Adrenal gland (tissue), 12 donors: Measurements from ENCODE around the gene CRAT. TPM values are rescaled to one million over a fixed set of nuclear protein-coding genes. Genes with fewer than 3 reads are reported as not detected.

Source experiments
- DNase-seq, 7 donors: peaks; one replicate each; pipeline ENCODE4 v3.0.0-alpha.2; 2019 to 2020
- H3K27ac ChIP-seq, 5 donors: fragments of 200-600 bp; sonication (generic) in 4 of 5; 1 replicate in 3 of 5; 2 replicates in 2 of 5; pipeline versions ENCODE4 v1.5.1 to v1.8.0; 2016 to 2020; ENCODE audit warnings: mild to moderate bottlenecking in 1 of 5
- H3K27me3 ChIP-seq: fragments of 200-600 bp; 2 replicates; pipeline ENCODE4 v1.8.0; 2021
- H3K36me3 ChIP-seq, 2 donors: fragments of 200-600 bp; replicated peaks in 1 of 2; 1 replicate in 1 of 2; 2 replicates in 1 of 2; pipeline versions ENCODE4 v1.5.1 to v1.8.0; 2018 to 2022
- H3K4me1 ChIP-seq, 2 donors: fragments of 200-600 bp; replicated peaks in 1 of 2; 1 replicate in 1 of 2; 2 replicates in 1 of 2; pipeline versions ENCODE4 v1.5.1 to v1.8.0; 2018 to 2021
- H3K4me3 ChIP-seq, 4 donors: fragments of 200-600 bp; sonication (generic) in 3 of 4; one replicate each; pipeline ENCODE4 v1.5.1; 2016 to 2018
- H3K9me3 ChIP-seq, 3 donors: fragments of 200-600 bp; sonication (generic) in 1 of 3; replicated peaks in 1 of 3; 1 replicate in 2 of 3; 2 replicates in 1 of 3; pipeline versions ENCODE4 v1.5.1 to v1.8.0; 2016 to 2021
- CTCF ChIP-seq, 6 experiments: fragments of 450-650 bp in 4 of 6; fragments of 200-600 bp in 2 of 6; sonication (generic) in 1 of 6; IDR thresholded peaks; 1 replicate in 5 of 6; 2 replicates in 1 of 6; pipeline versions ENCODE4 v1.5.1 to v1.8.0; 2016 to 2021; ENCODE audit warnings: antibody characterized with exemption in 6 of 6, mild to moderate bottlenecking in 2 of 6, moderate library complexity in 1 of 6
- POLR2A ChIP-seq, 2 donors: fragments of 450-650 bp; IDR thresholded peaks; one replicate each; pipeline ENCODE4 v1.6.1; 2017; ENCODE audit warnings: antibody characterized with exemption in 2 of 2, mild to moderate bottlenecking in 2 of 2, moderate library complexity in 1 of 2
- WGBS, 4 donors: extraction: QIAGEN DNeasy Blood & Tissue Kit in 2 of 4; methylation state at CpG; one replicate each; pipeline versions ENCODE4 v1.1.5 to v1.1.7; 2013 to 2017; 5-methylcytosine and 5-hydroxymethylcytosine counted together
- intact Hi-C, 2 donors: fragments of 100-400 bp; cut with DNase I; formaldehyde crosslinking; loops; one replicate each; pipeline versions ENCODE4 v1.14.1 to v1.15.0; 2022 to 2023
- polyA plus RNA-seq, 3 donors: library from polyadenylated mRNA; stranded (reverse); fragments of 200-250 nt in 2 of 3; fragments of 350-450 nt in 1 of 3; fragmentation: Illumina TruSeq in 1 of 3; extraction: RNeasy Lipid Tissue Mini Kit (QIAGEN cat#74804) in 1 of 3; gene quantifications; one replicate each; pipeline ENCODE4 v1.2.3, GENCODE V29; 2013 to 2014
- total RNA-seq, 9 donors: library from RNA; depleted of rRNA in 4 of 9; stranded (reverse); fragments of >200 nt in 4 of 9; fragments of 120-200 nt in 1 of 9; fragmentation: NEBNext Ultra II Directional in 1 of 9; extraction: Animal tissue kit (Norgen Biotek cat#: 25700) in 1 of 9; gene quantifications; one replicate each; pipeline versions ENCODE4 v1.1.0 to v1.2.4, GENCODE V29; 2013 to 2023
- donor health status: healthy with polysubstance abuse.
- donor health status: Bipolar disorder and iron deficiency.
- donor health status: DM: yes; HTN: yes; CAD: no.
- donor health status: DM: no; HTN: no; CAD: no.
- donor health status: DM: no; HTN: no; CAD: no.
- donor health status: DM: yes; HTN: yes; CAD: no.

The CRAT gene
- total and polyA plus RNA-seq, 12 donors, result 26.8 to 144 (median 91.2) TPM

GRCh38 chr9:129070696-129071525 lies 39.7 kb downstream of the CRAT start:
- Histone ChIP-seq H3K9me3 (no peaks in the 10 kb centered on the region), H3K36me3 (peaks cover 0 to 35% of the 10 kb centered on the region in 2 donors), H3K27ac (peak overlapping the region in 1 of 5 donors; percentile 88), H3K4me3 (no peak overlapping the region), H3K4me1 (peaks cover 15 to 18% of the 10 kb centered on the region in 2 donors), H3K27me3 (no peaks in the 10 kb centered on the region)
- 77 to 94% (median 80%) methylated on average over 6 to 21 of the region's 21 CpGs for WGBS, 4 donors
- DNase-seq, result peak in 1 of 7 donors; percentile 22
- intact Hi-C loops, result no loop called here
- TF ChIP-seq CTCF (IDR thresholded peaks at IDR 0.05) (no peak), POLR2A (IDR thresholded peaks at IDR 0.05) (no peak)

- peaks cover 15 to 18% of the 10 kb centered on the region in 2 donors for H3K4me1 ChIP-seq
- H3K4me3 ChIP-seq, result no peak overlapping the region
- peaks cover 0 to 43% of the 10 kb centered on the region in 2 donors for H3K36me3 ChIP-seq
- 71 to 84% (median 82%) methylated on average over 14 to 26 of the region's 26 CpGs for WGBS, 4 donors
- H3K9me3 ChIP-seq, result no peaks in the 10 kb centered on the region
- no peaks in the 10 kb centered on the region for H3K27me3 ChIP-seq
- intact Hi-C loops, result no loop called here
- TF ChIP-seq POLR2A (IDR thresholded peaks at IDR 0.05), result no peak
- TF ChIP-seq CTCF (IDR thresholded peaks at IDR 0.05), result no peak
- peak in 1 of 7 donors; percentile 35 for DNase-seq
- peak overlapping the region in 4 of 5 donors; percentile 80 to 91 (median 86) for H3K27ac ChIP-seq
Measured at GRCh38 chr9:129069862-129070641, 40.5 kb downstream of the CRAT start.

DNA sequence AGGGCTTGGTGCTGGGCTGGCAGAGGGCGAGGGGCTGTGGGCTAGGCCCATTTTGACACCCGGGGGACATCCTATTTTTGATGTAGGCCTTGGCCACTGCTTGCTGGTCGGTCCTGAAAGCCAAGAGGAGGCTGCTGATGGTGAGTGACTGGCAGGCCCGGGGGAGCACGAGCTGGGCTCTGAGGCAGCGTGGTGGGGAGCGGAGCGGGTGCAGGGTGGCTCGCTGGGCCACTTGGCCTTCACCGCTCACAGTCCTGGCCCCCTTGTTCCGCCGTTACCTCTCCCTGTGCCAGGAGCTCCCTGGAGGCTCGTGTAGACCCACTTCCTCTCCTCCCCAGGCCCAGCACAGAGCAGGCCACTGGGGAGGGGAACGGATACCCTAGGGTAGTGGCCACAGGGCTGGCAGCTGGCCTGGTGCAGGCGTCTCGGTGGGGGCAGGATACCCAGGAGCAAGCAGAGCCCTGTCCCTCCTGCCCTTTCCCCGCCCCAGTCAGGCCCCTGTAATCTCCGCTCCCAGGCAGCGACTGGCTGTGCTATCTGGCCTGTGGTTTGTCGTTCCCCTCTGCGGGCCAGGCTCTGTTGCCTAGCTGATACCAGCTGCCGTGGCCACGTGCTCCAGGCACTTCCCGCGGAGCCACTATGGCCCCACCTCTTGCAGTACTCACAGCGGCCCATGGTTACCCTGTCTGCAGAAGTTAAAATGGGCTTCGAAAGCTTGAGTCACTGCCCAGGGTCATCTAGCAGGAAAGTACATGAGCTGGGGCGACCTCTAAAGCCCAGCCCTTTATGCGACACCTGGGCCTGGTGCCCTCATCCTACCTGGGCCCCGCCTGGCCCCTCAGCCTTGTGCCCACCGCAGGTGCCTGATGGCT lies 41.4 kb downstream of the CRAT start:
- Histone ChIP-seq H3K9me3 (no peaks in the 10 kb centered on the region), H3K36me3 (peaks cover 0 to 49% of the 10 kb centered on the region in 2 donors), H3K4me1 (peaks cover 15 to 18% of the 10 kb centered on the region in 2 donors), H3K4me3 (no peak overlapping the region), H3K27ac (peak overlapping the region; percentile 43 to 91 (median 83)), H3K27me3 (no peaks in the 10 kb centered on the region)
- intact Hi-C loops, result no loop called here
- 42 to 58% (median 53%) methylated on average over 7 to 31 of the region's 31 CpGs for WGBS, 4 donors
- peak in 4 of 6 experiments; percentile 30 to 45 (median 36) for TF ChIP-seq CTCF (IDR thresholded peaks at IDR 0.05)
- peak in 1 of 2 donors; percentile 87 for TF ChIP-seq POLR2A (IDR thresholded peaks at IDR 0.05)
- DNase-seq, result peak; percentile 82 to 97 (median 96)
